Measurements from ENCODE around the gene MGME1. TPM values are rescaled to one million over a fixed set of nuclear protein-coding genes. Genes with fewer than 3 reads are reported as not detected.

The MGME1 gene
- total RNA-seq, 1 donor from 2014 or later: 38.5 TPM

GRCh38 chr20:17960927-17961586, 7.8 kb upstream of the MGME1 start:
- Mint-ChIP-seq H3K27me3 (ENCODE audit: unreplicated experiment) (no peaks in the 10 kb centered on the region), H3K4me1 (ENCODE audit: unreplicated experiment) (peaks cover 89% of the 10 kb centered on the region), H3K9me3 (ENCODE audit: unreplicated experiment) (no peaks in the 10 kb centered on the region), H3K36me3 (ENCODE audit: unreplicated experiment) (peaks cover 12% of the 10 kb centered on the region), H3K27ac (ENCODE audit: unreplicated experiment) (peak overlapping the region; percentile 87), H3K4me3 (ENCODE audit: unreplicated experiment) (peak overlapping the region; percentile 19)
- no peak for DNase-seq (ENCODE audit: extremely low spot score, unreplicated experiment)
- TF ChIP-seq CTCF (IDR thresholded peaks at IDR 0.05): no peak

- H3K27ac Mint-ChIP-seq (ENCODE audit: unreplicated experiment): peak overlapping the region; percentile 87
- no peak for DNase-seq (ENCODE audit: extremely low spot score, unreplicated experiment)
- H3K9me3 Mint-ChIP-seq (ENCODE audit: unreplicated experiment): no peaks in the 10 kb centered on the region
- TF ChIP-seq CTCF (IDR thresholded peaks at IDR 0.05): no peak
- H3K4me3 Mint-ChIP-seq (ENCODE audit: unreplicated experiment): peak overlapping the region; percentile 19
- H3K36me3 Mint-ChIP-seq (ENCODE audit: unreplicated experiment): peaks cover 10% of the 10 kb centered on the region
- no peaks in the 10 kb centered on the region for H3K27me3 Mint-ChIP-seq (ENCODE audit: unreplicated experiment)
- peaks cover 93% of the 10 kb centered on the region for H3K4me1 Mint-ChIP-seq (ENCODE audit: unreplicated experiment)
Measured at GRCh38 chr20:17961587-17961940, 7.3 kb upstream of the MGME1 start.

GRCh38 chr20:17963114-17963897, 5.5 kb upstream of the MGME1 start:
- TF ChIP-seq CTCF (IDR thresholded peaks at IDR 0.05): no peak
- no peak for DNase-seq (ENCODE audit: extremely low spot score, unreplicated experiment)
- Mint-ChIP-seq H3K36me3 (ENCODE audit: unreplicated experiment) (peaks cover 20% of the 10 kb centered on the region), H3K4me3 (ENCODE audit: unreplicated experiment) (peak overlapping the region; percentile 44), H3K27me3 (ENCODE audit: unreplicated experiment) (no peaks in the 10 kb centered on the region), H3K9me3 (ENCODE audit: unreplicated experiment) (no peaks in the 10 kb centered on the region), H3K4me1 (ENCODE audit: unreplicated experiment) (peaks cover 83% of the 10 kb centered on the region), H3K27ac (ENCODE audit: unreplicated experiment) (peak overlapping the region; percentile 87)

- Mint-ChIP-seq H3K9me3 (ENCODE audit: unreplicated experiment) (no peaks in the 10 kb centered on the region), H3K4me1 (ENCODE audit: unreplicated experiment) (peaks cover 75% of the 10 kb centered on the region), H3K27ac (ENCODE audit: unreplicated experiment) (peak overlapping the region; percentile 87), H3K27me3 (ENCODE audit: unreplicated experiment) (no peaks in the 10 kb centered on the region), H3K36me3 (ENCODE audit: unreplicated experiment) (peaks cover 20% of the 10 kb centered on the region), H3K4me3 (ENCODE audit: unreplicated experiment) (peak overlapping the region; percentile 42)
- DNase-seq (ENCODE audit: extremely low spot score, unreplicated experiment): no peak
- TF ChIP-seq CTCF (IDR thresholded peaks at IDR 0.05): no peak
Measured at GRCh38 chr20:17964073-17964472, 4.7 kb upstream of the MGME1 start.

- peak overlapping the region; percentile 83 for H3K27ac Mint-ChIP-seq (ENCODE audit: unreplicated experiment)
- peaks cover 70% of the 10 kb centered on the region for H3K4me1 Mint-ChIP-seq (ENCODE audit: unreplicated experiment)
- H3K27me3 Mint-ChIP-seq (ENCODE audit: unreplicated experiment): no peaks in the 10 kb centered on the region
- DNase-seq (ENCODE audit: extremely low spot score, unreplicated experiment): no peak
- H3K4me3 Mint-ChIP-seq (ENCODE audit: unreplicated experiment): peak overlapping the region; percentile 81
- no peaks in the 10 kb centered on the region for H3K9me3 Mint-ChIP-seq (ENCODE audit: unreplicated experiment)
- no peak for TF ChIP-seq CTCF (IDR thresholded peaks at IDR 0.05)
- peaks cover 18% of the 10 kb centered on the region for H3K36me3 Mint-ChIP-seq (ENCODE audit: unreplicated experiment)
Measured at GRCh38 chr20:17964632-17965031, 4.2 kb upstream of the MGME1 start.
